GM12878 (cell line): ENCODE data around the gene SNRPE.

ENCODE experiments used
- CHD2 ChIP-seq: IDR thresholded peaks from 2 replicates; pipeline ENCODE4 v1.6.1; 2011; ENCODE audit warnings: low read depth, low read length, improper control_type of control experiment, borderline replicate concordance
- CTCF ChIP-seq, 3 experiments: IDR thresholded peaks in 2 of 3; conservative IDR thresholded peaks in 1 of 3; 2 replicates each; pipeline ENCODE4 v1.5.1; 2011; ENCODE audit warnings: low read depth in 3 of 3, low read length in 3 of 3, mild to moderate bottlenecking in 3 of 3, control low read depth in 2 of 3, moderate library complexity in 2 of 3, inconsistent platforms in 1 of 3, mixed read lengths in 1 of 3; ENCODE audit not compliant: control insufficient read depth in 2 of 3, insufficient read depth in 1 of 3; ENCODE audit errors: extremely low read depth in 1 of 3
- EP300 ChIP-seq, 2 experiments: fragments of 150-350 bp in 1 of 2; IDR thresholded peaks; 2 replicates each; pipeline ENCODE4 v1.6.1; 2011 to 2012; ENCODE audit warnings: low read depth in 2 of 2, low read length in 2 of 2, borderline replicate concordance in 1 of 2, improper control_type of control experiment in 1 of 2, inconsistent platforms in 1 of 2; ENCODE audit not compliant: control insufficient read depth in 1 of 2
- POLR2A ChIP-seq: IDR thresholded peaks from 2 replicates; pipeline ENCODE4 v1.6.1; 2011; ENCODE audit warnings: low read depth, mild to moderate bottlenecking, low read length
- POLR2AphosphoS2 ChIP-seq: IDR thresholded peaks from 2 replicates; pipeline ENCODE4 v1.6.1; 2011; ENCODE audit warnings: low read depth, mild to moderate bottlenecking, low read length, improper control_type of control experiment, moderate library complexity
- RAD51 ChIP-seq: fragments of 450-650 bp; IDR thresholded peaks from 2 replicates; pipeline ENCODE4 v1.6.1; 2016; ENCODE audit warnings: moderate library complexity, mild to moderate bottlenecking, inconsistent platforms
- RELA ChIP-seq: fragments of 450-650 bp; IDR thresholded peaks from 2 replicates; pipeline ENCODE4 v1.8.0; 2014; ENCODE audit warnings: borderline replicate concordance; ENCODE audit not compliant: partially characterized antibody
- SIN3A ChIP-seq: IDR thresholded peaks from 2 replicates; pipeline ENCODE4 v1.6.1; 2012; ENCODE audit warnings: low read depth, low read length, improper control_type of control experiment
- SPI1 ChIP-seq: IDR thresholded peaks from 2 replicates; pipeline ENCODE4 v1.6.1; 2011; ENCODE audit warnings: low read depth, mild to moderate bottlenecking, low read length, moderate library complexity, borderline replicate concordance; ENCODE audit not compliant: insufficient read depth

- no peak for TF ChIP-seq SIN3A
- TF ChIP-seq CTCF (IDR thresholded peaks at IDR 0.05 in 2 of 3, conservative IDR thresholded peaks at IDR 0.05 in 1 of 3; ENCODE audit: control insufficient read depth in 2 of 3, extremely low read depth in 1 of 3, insufficient read depth in 1 of 3, low read depth in 3 of 3, low read length in 3 of 3) = no peak
- no peak for TF ChIP-seq POLR2A
- no peak for TF ChIP-seq SPI1
- no peak for TF ChIP-seq EP300 (IDR thresholded peaks at IDR 0.05; ENCODE audit: borderline replicate concordance in 1 of 2, control insufficient read depth in 1 of 2, low read depth in 2 of 2, low read length in 2 of 2)
- TF ChIP-seq CHD2 = no peak
- no peak for TF ChIP-seq RELA
- no peak for TF ChIP-seq POLR2AphosphoS2
- TF ChIP-seq RAD51 = no peak
Observed at GRCh38 chr1:203826175-203826574, 35.2 kb upstream of the SNRPE start.
